Esophagus muscularis mucosa (tissue), 4 donors: ENCODE data around the gene RAB4A. TPM values are rescaled to one million over a fixed set of nuclear protein-coding genes. Genes with fewer than 3 reads are reported as not detected.
"Not testable (repeated sequence)": the region's sequence is repeated elsewhere in the genome, so short reads cannot be mapped to it uniquely, and the experiment has no call there.

ENCODE experiments used
- DNase-seq: peaks from one replicate; pipeline ENCODE4 v3.0.0-alpha.2; 2017; ENCODE audit errors: extremely low spot score
- H3K27ac ChIP-seq, 4 donors: fragments of 200-600 bp; sonication (generic); replicated peaks in 1 of 4; 1 replicate in 3 of 4; 2 replicates in 1 of 4; pipeline ENCODE4 v1.5.1; 2016 to 2019; ENCODE audit warnings: mild to moderate bottlenecking in 1 of 4
- H3K27me3 ChIP-seq, 4 donors: fragments of 200-600 bp; sonication (generic); one replicate each; pipeline versions ENCODE4 v1.5.1 to v1.6.0; 2016 to 2019
- H3K36me3 ChIP-seq, 4 donors: fragments of 200-600 bp; sonication (generic); one replicate each; pipeline ENCODE4 v1.5.1; 2016 to 2019
- H3K4me1 ChIP-seq, 4 donors: fragments of 200-600 bp; sonication (generic); one replicate each; pipeline ENCODE4 v1.5.1; 2016 to 2019
- H3K4me3 ChIP-seq, 4 donors: fragments of 200-600 bp; sonication (generic); 1 replicate in 2 of 4; 2 replicates in 2 of 4; pipeline ENCODE4 v1.5.1; 2016 to 2019; ENCODE audit warnings: mild to moderate bottlenecking in 4 of 4, moderate library complexity in 1 of 4
- H3K9me3 ChIP-seq, 4 donors: fragments of 200-600 bp; sonication (generic); 1 replicate in 3 of 4; 2 replicates in 1 of 4; pipeline ENCODE4 v1.5.1; 2016 to 2019
- EP300 ChIP-seq: sonication (generic); formaldehyde crosslinking; IDR thresholded peaks from one replicate; pipeline ENCODE4 v1.6.1; 2017; ENCODE audit warnings: antibody characterized with exemption
- POLR2A ChIP-seq: fragments of 450-650 bp; IDR thresholded peaks from one replicate; pipeline ENCODE4 v1.6.1; 2017; ENCODE audit warnings: antibody characterized with exemption, moderate library complexity, mild to moderate bottlenecking, low read depth
- POLR2AphosphoS5 ChIP-seq, 2 donors: sonication (generic); formaldehyde crosslinking; IDR thresholded peaks; one replicate each; pipeline ENCODE4 v1.6.1; 2017; ENCODE audit warnings: antibody characterized with exemption in 2 of 2
- WGBS: methylation state at CpG from one replicate; pipeline ENCODE4 v1.1.5; 2018; 5-methylcytosine and 5-hydroxymethylcytosine counted together
- intact Hi-C: fragments of 100-400 bp; cut with DNase I; formaldehyde crosslinking; loops from one replicate; pipeline ENCODE4 v1.15.1; 2023
- total RNA-seq, 4 donors: library from RNA; depleted of rRNA; stranded (reverse); fragments of >200 nt; gene quantifications; one replicate each; pipeline versions ENCODE4 v1.1.0 to v1.2.1, GENCODE V29; 2016
- TF ChIP-seq, protein P1 (sequence below), 3 experiments: fragments of 200-600 bp in 2 of 3; fragments of 450-650 bp in 1 of 3; sonication (generic) in 2 of 3; IDR thresholded peaks; one replicate each; pipeline ENCODE4 v1.5.1; 2017 to 2019; ENCODE audit warnings: antibody characterized with exemption in 3 of 3, mild to moderate bottlenecking in 2 of 3, moderate library complexity in 1 of 3

RAB4A gene
- total RNA-seq, 4 donors from 2014 or later, result 94.9 to 129 (median 108) TPM

DNA sequence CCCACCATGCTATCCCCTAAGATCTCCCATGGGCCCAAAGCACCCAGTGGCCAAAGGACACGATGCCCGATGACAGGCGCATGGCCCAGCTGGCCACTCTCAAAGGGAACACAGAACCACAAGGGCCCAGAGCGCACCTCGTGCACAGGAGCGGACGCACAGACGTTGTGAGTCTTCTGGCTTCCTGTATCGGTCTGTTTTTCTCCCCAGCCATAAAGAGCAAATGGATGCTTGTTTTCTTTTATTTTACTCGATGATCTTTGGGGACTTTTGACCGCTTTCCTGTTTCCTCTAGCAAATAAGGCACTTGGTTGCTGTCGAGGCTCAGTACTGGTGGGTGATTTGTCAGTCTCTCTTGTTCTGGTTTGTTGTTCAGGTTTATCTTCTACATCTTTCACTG, 55.7 kb downstream of the RAB4A start:
- Histone ChIP-seq H3K9me3 (no peaks in the 10 kb centered on the region), H3K4me3 (no peak overlapping the region), H3K27ac (no peak overlapping the region), H3K4me1 (peaks cover 0 to 5% (median 0%) of the 10 kb centered on the region in 4 donors), H3K27me3 (no peaks in the 10 kb centered on the region), H3K36me3 (peaks cover 23 to 67% (median 29%) of the 10 kb centered on the region in 4 donors)
- no peak for TF ChIP-seq POLR2AphosphoS5 (IDR thresholded peaks at IDR 0.05)
- no peak for TF ChIP-seq POLR2A
- TF ChIP-seq, protein P1, sequence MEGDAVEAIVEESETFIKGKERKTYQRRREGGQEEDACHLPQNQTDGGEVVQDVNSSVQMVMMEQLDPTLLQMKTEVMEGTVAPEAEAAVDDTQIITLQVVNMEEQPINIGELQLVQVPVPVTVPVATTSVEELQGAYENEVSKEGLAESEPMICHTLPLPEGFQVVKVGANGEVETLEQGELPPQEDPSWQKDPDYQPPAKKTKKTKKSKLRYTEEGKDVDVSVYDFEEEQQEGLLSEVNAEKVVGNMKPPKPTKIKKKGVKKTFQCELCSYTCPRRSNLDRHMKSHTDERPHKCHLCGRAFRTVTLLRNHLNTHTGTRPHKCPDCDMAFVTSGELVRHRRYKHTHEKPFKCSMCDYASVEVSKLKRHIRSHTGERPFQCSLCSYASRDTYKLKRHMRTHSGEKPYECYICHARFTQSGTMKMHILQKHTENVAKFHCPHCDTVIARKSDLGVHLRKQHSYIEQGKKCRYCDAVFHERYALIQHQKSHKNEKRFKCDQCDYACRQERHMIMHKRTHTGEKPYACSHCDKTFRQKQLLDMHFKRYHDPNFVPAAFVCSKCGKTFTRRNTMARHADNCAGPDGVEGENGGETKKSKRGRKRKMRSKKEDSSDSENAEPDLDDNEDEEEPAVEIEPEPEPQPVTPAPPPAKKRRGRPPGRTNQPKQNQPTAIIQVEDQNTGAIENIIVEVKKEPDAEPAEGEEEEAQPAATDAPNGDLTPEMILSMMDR (IDR thresholded peaks at IDR 0.05), result no peak
- no peak for TF ChIP-seq EP300
- no peak for DNase-seq
- 92% methylated on average over 12 of the region's 12 CpGs for WGBS
- intact Hi-C loops, result no loop called here

DNA sequence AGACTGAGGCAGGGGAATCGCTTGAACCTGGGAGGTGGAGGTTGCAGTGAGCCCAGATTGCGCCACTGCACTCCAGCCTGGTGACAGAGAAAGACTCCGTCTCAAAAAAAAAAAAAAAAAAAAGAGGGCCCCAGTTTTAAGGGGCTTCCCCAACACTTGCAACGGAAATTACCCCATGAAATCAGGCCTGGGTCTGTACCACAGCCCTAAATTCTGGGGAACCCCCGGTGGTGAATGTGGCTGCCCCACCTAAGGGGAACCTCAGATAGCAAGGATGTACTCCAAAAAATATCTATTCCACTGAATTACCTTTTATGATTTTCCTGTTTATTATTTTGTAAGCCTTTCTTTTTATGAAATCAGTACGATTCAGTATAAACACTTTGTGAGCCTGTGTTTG, 56.9 kb downstream of the RAB4A start:
- H3K4me1 ChIP-seq, H3K27ac ChIP-seq, H3K4me3 ChIP-seq, DNase-seq, H3K27me3 ChIP-seq, intact Hi-C loops, H3K9me3 ChIP-seq: not testable (repeated sequence)
- peaks cover 16 to 57% (median 24%) of the 10 kb centered on the region in 4 donors for H3K36me3 ChIP-seq
- WGBS, result 97% methylated on average over 6 of the region's 6 CpGs

DNA sequence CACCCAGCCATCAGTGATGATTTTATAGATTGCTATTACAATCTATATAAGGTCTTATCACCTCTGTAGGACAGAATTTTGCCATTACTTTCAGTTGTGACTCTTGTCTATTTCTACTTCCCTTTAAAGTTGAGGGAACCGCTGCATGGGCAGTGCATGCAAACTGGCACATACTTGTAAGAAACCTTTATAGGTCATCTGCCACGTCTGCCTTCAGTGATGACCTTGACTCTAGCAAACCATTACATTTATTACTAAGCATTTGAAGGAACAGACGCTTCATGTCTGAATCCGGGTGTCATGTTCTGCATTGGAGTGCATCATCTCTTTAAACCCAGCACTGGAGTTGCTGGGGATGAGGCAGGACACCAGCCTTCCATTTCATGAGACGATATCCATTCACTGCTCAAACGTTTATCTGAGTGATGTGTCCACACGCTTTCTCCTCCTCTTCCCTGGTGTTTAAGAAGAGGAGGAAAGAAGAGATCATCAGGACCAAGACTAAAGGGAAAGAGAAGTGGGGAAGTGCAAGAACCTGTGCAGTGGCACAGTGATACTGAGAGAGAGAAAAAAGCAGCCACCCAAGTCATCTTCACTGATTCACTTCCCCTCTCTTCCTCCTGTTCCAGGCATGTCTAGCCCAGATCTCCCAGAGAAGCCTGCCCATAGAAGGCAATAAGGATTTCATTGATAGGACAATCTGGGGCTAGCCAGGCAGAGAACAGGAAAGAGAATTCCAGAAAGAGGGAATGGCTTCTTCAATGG, 57.9 kb downstream of the RAB4A start:
- Histone ChIP-seq H3K9me3 (no peaks in the 10 kb centered on the region), H3K36me3 (peaks cover 6 to 47% (median 16%) of the 10 kb centered on the region in 4 donors), H3K27ac (no peak overlapping the region), H3K4me3 (no peak overlapping the region), H3K27me3 (no peaks in the 10 kb centered on the region), H3K4me1 (peaks cover 0 to 5% (median 0%) of the 10 kb centered on the region in 4 donors)
- TF ChIP-seq, protein P1 (IDR thresholded peaks at IDR 0.05), result no peak
- no peak for TF ChIP-seq EP300
- TF ChIP-seq POLR2A, result no peak
- no peak for TF ChIP-seq POLR2AphosphoS5 (IDR thresholded peaks at IDR 0.05)
- WGBS, result 90% methylated on average over 7 of the region's 7 CpGs
- intact Hi-C loops, result no loop called here
- DNase-seq, result peak; percentile 57

DNA sequence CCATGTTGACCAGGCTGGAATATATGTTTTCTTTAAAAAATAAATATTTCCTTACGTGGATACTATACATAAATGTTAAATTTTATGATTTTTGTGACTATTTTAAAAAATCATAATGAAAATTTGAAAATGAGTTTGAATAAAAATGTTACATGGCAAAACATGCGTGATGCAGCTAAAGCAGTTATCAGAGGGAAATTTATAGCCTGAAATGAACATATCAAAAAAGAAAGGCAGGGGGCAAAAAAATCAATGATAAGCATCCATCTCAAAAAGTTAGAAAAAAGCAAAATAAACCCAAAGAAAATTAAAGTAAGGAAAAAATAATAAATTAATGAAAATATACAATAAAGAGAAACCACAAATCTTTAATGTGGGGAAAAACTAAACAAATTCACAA, 63.4 kb downstream of the RAB4A start:
- Histone ChIP-seq H3K36me3 (peaks cover 0 to 18% (median 0%) of the 10 kb centered on the region in 4 donors), H3K27ac (no peak overlapping the region), H3K4me3 (no peak overlapping the region), H3K27me3 (no peaks in the 10 kb centered on the region), H3K4me1 (no peaks in the 10 kb centered on the region), H3K9me3 (peaks cover 0 to 4% (median 0%) of the 10 kb centered on the region in 4 donors)
- TF ChIP-seq EP300, result no peak
- TF ChIP-seq POLR2AphosphoS5 (IDR thresholded peaks at IDR 0.05), result no peak
- no peak for TF ChIP-seq POLR2A
- TF ChIP-seq, protein P1 (IDR thresholded peaks at IDR 0.05), result no peak
- 69% methylated on average over 2 of the region's 2 CpGs for WGBS
- intact Hi-C loops, result no loop called here
- no peak for DNase-seq

DNA sequence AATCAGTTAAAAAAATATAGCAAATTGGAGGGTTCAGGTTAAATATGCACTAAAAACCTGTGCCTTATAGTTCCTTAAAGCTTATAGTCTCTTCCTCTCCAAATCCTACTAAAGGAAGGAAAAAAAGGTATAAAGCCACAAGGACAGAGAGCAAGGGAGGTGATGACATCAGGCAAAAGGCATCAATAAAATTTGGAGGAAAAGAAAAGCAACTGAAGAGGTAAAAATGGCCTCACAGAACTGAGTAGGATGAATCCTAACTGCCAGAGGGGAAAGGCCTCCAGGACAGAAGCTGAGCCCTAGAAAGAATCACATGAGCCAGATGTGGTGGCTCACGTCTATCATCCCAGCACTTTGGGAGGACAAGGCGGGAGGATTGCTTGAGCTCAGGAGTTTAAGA, 63.8 kb downstream of the RAB4A start:
- no peak for DNase-seq
- peaks cover 0 to 4% (median 0%) of the 10 kb centered on the region in 4 donors for H3K9me3 ChIP-seq
- H3K27me3 ChIP-seq, result no peaks in the 10 kb centered on the region
- WGBS, result 90% methylated on average over 2 of the region's 2 CpGs
- TF ChIP-seq, protein P1 (IDR thresholded peaks at IDR 0.05), result no peak
- TF ChIP-seq EP300 (no peak), POLR2AphosphoS5 (IDR thresholded peaks at IDR 0.05) (no peak), POLR2A (no peak)
- intact Hi-C loops, result no loop called here
- H3K4me3 ChIP-seq, result no peak overlapping the region
- peaks cover 0 to 15% (median 0%) of the 10 kb centered on the region in 4 donors for H3K36me3 ChIP-seq
- H3K4me1 ChIP-seq, result no peaks in the 10 kb centered on the region
- no peak overlapping the region for H3K27ac ChIP-seq
